HG02885 (cell line): Measurements from ENCODE around the gene HLA-G.
"Not testable (repeated sequence)": the region's sequence is repeated elsewhere in the genome, so short reads cannot be mapped to it uniquely, and the experiment has no call there.

Source experiments
- ATAC-seq: cut with Tn5 transposase; IDR thresholded peaks from one replicate; pipeline ENCODE4 v1.9.1; 2021; ENCODE audit warnings: mild to moderate bottlenecking; ENCODE audit not compliant: unreplicated experiment, poor library complexity

HLA-G gene

GRCh38 chr6:29864037-29864810 is 36.6 kb downstream of the HLA-G start:
- ATAC-seq, result no peak

- no peak for ATAC-seq
Measured at GRCh38 chr6:29865631-29866030, 38.0 kb downstream of the HLA-G start.

- no peak for ATAC-seq
Measured at GRCh38 chr6:29870104-29870503, 42.5 kb downstream of the HLA-G start.

- no peak for ATAC-seq
Measured at GRCh38 chr6:29872791-29873190, 45.2 kb downstream of the HLA-G start.

DNA sequence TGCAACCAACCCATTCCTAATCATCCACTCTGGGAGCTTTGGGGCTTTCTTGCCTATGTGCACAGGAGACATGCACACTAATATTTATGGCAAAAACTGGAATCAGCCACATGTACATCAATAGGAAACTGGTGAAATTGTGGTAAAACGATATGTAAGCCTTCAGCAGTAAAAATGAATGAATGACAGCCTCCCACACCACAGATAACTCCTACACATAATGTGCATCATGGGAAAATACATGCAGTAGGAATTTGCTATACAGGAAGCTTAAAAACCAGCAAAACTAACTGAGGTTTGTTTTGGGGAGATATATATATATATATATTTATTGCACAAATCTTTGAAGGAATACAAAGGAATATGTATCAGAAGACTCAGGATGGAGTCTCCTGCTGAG is 47.6 kb downstream of the HLA-G start:
- ATAC-seq, result no peak

GRCh38 chr6:29875734-29876133 is 48.1 kb downstream of the HLA-G start:
- ATAC-seq, result not testable (repeated sequence)
